ENCODE results near the gene STBD1. TPM values are rescaled to one million over a fixed set of nuclear protein-coding genes. Genes with fewer than 3 reads are reported as not detected.

STBD1 gene
- total RNA-seq, 4 donors from 2014 or later: 14.8 to 30.2 (median 17.7) TPM

DNA sequence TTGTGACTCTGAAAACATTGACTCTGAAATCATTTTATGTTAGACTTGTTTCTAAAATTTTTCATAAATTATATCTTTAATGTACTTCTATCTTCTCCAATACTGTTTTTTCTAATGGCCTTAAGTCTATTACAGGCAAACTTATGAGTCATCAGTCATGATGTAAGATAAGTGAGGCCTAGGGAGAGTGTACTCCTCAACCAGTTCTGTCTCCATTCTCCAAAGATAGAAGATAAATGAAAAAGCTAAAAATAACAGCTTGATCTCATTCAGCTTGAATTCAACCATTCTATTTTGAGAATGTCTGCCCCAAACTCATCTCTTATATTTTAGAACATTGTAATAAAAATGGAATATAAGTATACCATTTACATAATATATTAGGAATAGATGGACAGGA is 34.5 kb downstream of the STBD1 start:
- Histone ChIP-seq H3K27me3 (no peaks in the 10 kb centered on the region), H3K4me3 (no peak overlapping the region), H3K36me3 (no peaks in the 10 kb centered on the region), H3K9me3 (no peaks in the 10 kb centered on the region), H3K27ac (replicated peaks in 1 of 4) (peak overlapping the region; percentile 10 to 66 (median 46)), H3K4me1 (peaks cover 12 to 33% (median 18%) of the 10 kb centered on the region in 4 donors)
- DNase-seq (ENCODE audit: extremely low spot score): no peak
- TF ChIP-seq, protein P1, sequence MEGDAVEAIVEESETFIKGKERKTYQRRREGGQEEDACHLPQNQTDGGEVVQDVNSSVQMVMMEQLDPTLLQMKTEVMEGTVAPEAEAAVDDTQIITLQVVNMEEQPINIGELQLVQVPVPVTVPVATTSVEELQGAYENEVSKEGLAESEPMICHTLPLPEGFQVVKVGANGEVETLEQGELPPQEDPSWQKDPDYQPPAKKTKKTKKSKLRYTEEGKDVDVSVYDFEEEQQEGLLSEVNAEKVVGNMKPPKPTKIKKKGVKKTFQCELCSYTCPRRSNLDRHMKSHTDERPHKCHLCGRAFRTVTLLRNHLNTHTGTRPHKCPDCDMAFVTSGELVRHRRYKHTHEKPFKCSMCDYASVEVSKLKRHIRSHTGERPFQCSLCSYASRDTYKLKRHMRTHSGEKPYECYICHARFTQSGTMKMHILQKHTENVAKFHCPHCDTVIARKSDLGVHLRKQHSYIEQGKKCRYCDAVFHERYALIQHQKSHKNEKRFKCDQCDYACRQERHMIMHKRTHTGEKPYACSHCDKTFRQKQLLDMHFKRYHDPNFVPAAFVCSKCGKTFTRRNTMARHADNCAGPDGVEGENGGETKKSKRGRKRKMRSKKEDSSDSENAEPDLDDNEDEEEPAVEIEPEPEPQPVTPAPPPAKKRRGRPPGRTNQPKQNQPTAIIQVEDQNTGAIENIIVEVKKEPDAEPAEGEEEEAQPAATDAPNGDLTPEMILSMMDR (IDR thresholded peaks at IDR 0.05): no peak
- TF ChIP-seq POLR2A (IDR thresholded peaks at IDR 0.05; ENCODE audit: low read depth) (no peak), POLR2AphosphoS5 (IDR thresholded peaks at IDR 0.05) (no peak), EP300 (IDR thresholded peaks at IDR 0.05) (no peak)
- intact Hi-C loops (cut with DNase I): no loop called here

DNA sequence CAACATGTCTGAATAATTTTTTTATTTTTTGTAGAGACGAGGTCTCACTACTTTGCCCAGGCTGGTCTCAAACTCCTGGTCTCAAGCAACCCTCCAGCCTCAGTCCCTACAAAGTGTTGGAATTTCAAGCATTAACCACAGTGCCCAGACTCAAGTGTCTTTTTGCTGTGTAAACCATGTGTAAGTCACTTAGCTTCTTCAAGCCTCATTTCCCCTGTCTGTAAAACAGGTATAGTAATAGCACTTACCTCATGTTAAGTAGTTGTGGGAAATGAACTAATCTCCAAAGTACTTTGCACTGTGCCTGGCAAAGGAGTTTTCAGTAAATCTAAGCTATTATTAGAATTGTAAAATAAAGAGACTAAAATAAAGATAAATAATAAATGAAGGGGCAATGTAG is 35.7 kb downstream of the STBD1 start:
- no peaks in the 10 kb centered on the region for H3K36me3 ChIP-seq
- H3K4me1 ChIP-seq: peaks cover 12 to 33% (median 18%) of the 10 kb centered on the region in 4 donors
- H3K4me3 ChIP-seq: no peak overlapping the region
- TF ChIP-seq EP300 (IDR thresholded peaks at IDR 0.05) (no peak), POLR2AphosphoS5 (IDR thresholded peaks at IDR 0.05) (no peak), POLR2A (IDR thresholded peaks at IDR 0.05; ENCODE audit: low read depth) (no peak)
- TF ChIP-seq, protein P1 (IDR thresholded peaks at IDR 0.05): no peak
- H3K27ac ChIP-seq (replicated peaks in 1 of 4): peak overlapping the region in 2 of 4 donors; percentile 62 to 66
- intact Hi-C loops (cut with DNase I): no loop called here
- H3K27me3 ChIP-seq: no peaks in the 10 kb centered on the region
- DNase-seq (ENCODE audit: extremely low spot score): no peak
- H3K9me3 ChIP-seq: no peaks in the 10 kb centered on the region
- 88% methylated on average over 1 of the region's 1 CpG for WGBS

DNA sequence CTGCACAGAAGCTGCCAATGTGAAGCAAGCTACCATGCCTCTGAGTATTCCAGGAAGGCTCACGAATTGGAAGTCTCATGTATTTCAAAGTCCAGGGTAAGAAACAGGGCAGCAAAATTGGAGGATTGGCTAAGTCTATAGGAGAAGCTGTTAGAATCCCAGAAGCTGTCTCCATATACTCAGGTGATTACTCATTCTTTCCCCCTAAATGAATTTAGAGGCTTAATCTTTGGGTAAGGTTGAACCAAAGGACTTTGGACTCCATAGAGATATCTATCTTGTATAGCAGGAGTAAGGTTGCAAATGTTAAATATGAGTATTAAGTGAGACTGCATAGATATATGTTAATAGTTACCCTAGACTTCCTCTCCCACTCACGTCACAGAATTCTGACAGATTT is 36.3 kb downstream of the STBD1 start:
- Histone ChIP-seq H3K27ac (replicated peaks in 1 of 4) (peak overlapping the region in 2 of 4 donors; percentile 62 to 66), H3K4me1 (peaks cover 12 to 33% (median 18%) of the 10 kb centered on the region in 4 donors)

DNA sequence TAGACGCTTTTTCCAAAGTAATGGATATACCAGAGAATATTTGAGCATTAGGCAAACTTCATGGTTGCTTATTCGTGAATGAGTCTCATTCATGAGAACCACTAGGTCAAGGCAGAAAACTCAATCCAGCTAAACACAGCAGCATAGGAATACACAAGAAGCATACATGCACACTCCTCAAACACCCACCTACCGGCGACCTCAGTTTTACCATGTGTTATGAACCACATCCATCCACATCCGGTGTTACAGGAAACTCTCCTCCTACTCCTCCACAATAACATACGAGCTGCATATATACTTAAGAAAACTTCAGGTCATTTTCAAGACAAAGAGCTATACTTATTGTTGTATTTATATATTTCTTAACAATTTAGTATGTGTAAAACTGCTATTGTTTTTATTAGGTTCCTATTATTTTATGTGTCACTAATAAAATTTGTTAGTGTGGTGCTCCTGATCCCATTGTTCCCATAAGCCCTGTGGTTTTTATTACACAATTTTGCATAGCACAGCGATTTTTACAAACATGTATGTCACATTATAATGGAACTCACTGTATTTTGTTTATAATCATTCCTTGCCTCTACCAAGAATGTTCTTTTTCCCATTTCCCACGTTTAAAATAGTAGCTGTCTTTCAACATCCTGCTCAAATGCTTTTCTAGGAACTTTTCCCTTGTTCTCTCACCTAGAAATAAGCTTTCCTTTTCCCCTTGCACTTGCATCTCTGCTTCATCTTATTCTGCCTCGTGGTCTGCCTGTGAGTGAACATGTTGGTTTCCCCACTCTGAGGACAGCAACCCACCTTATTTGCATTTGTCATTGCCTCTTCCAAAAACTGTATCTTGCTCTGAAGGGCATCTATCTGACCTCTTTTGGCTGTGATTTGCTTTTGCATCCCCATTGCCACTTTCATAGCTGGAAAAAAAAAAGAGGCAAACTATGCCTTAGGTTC is 48.3 kb downstream of the STBD1 start:
- TF ChIP-seq, protein P1 (IDR thresholded peaks at IDR 0.05): no peak
- TF ChIP-seq EP300 (IDR thresholded peaks at IDR 0.05) (no peak), POLR2A (IDR thresholded peaks at IDR 0.05; ENCODE audit: low read depth) (no peak), POLR2AphosphoS5 (IDR thresholded peaks at IDR 0.05) (no peak)
- Histone ChIP-seq H3K27ac (replicated peaks in 1 of 4) (no peak overlapping the region), H3K4me1 (no peaks in the 10 kb centered on the region), H3K9me3 (peaks cover 0 to 3% (median 0%) of the 10 kb centered on the region in 4 donors), H3K36me3 (no peaks in the 10 kb centered on the region), H3K27me3 (no peaks in the 10 kb centered on the region), H3K4me3 (no peak overlapping the region)
- 62% methylated on average over 9 of the region's 9 CpGs for WGBS
- DNase-seq (ENCODE audit: extremely low spot score): no peak
- intact Hi-C loops (cut with DNase I): no loop called here

More for the DNA sequence above, 36.3 kb downstream of the STBD1 start:
- 67% methylated on average over 2 of the region's 2 CpGs for WGBS
- intact Hi-C loops (cut with DNase I): no loop called here
- H3K27me3 ChIP-seq: no peaks in the 10 kb centered on the region
- H3K9me3 ChIP-seq: no peaks in the 10 kb centered on the region
- no peaks in the 10 kb centered on the region for H3K36me3 ChIP-seq
- DNase-seq (ENCODE audit: extremely low spot score): no peak
- no peak overlapping the region for H3K4me3 ChIP-seq
- TF ChIP-seq POLR2AphosphoS5 (IDR thresholded peaks at IDR 0.05) (no peak), POLR2A (IDR thresholded peaks at IDR 0.05; ENCODE audit: low read depth) (no peak), EP300 (IDR thresholded peaks at IDR 0.05) (no peak)
- TF ChIP-seq, protein P1 (IDR thresholded peaks at IDR 0.05): no peak
